Stimulated activated CD4-positive, alpha-beta T cell treated with anti-CD3 and anti-CD28 coated beads, Interleukin-1b, Interleukin-23, amount 100 ng/mL, for 4 hours (primary cell): ENCODE data around the gene ITGA6.
"Not testable (repeated sequence)": the region's sequence is repeated elsewhere in the genome, so short reads cannot be mapped to it uniquely, and the experiment has no call there.

ENCODE experiments used
- DNase-seq, 2 donors: peaks; one replicate each; pipeline ENCODE4 v3.0.0-alpha.2; 2020; ENCODE audit warnings: low read depth in 2 of 2

Gene ITGA6

DNA sequence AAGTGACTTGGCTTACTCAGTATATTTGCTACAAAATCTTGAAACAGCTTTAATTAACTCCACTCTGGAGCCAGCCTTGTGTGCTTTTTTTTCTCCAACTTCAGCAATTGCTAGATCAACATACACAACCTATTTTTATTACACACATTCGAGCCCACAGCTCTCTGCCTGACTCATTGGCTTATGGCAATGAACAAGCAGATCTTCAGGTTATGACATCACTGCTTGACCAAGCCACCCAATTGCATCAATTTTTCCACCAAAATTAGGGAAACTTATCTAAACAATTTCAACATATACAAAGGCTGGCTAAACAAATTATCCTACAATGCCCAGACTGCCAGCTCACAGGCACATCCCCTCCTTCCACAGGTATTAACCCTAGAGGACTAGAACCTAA, 88.9 kb downstream of the ITGA6 start:
- no peak for DNase-seq

DNA sequence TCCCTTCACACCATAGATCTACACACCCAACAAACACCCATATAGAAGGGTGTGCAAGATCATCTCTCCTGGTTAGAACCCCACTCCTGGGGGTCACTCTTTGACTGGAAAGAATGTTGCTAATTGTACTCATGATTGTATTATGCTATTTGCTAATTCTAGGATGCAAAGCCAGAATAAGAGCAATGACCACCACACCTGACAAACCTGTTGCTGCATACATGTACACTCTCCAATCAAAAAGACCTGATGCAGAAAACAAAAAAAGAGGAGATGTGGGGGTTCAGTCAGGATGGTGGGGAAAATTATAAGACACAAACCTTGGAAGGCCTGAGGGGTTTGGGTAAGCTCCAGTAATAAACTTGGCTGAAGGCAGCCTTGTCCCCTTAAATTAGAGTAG, 91.6 kb downstream of the ITGA6 start:
- no peak for DNase-seq

DNA sequence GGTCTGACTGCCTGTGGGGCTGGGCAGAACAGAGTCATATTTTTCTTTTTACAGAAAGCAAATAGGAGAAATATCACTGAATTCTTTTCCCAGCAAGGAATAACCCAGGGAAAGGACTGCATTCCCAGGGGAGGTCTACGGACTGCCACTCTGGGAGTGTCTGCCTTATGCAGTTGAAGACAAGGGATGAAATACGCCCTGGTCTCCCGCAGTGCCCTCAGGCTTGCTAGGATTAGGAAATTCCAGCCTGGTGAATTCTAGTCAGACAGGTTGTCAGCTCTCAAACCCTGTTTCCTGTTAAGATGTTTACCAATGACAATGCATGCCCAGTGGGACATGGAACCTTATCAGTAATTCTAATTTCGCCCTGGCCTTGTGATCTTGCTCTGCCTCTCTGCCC, 98.2 kb downstream of the ITGA6 start:
- DNase-seq = no peak

DNA sequence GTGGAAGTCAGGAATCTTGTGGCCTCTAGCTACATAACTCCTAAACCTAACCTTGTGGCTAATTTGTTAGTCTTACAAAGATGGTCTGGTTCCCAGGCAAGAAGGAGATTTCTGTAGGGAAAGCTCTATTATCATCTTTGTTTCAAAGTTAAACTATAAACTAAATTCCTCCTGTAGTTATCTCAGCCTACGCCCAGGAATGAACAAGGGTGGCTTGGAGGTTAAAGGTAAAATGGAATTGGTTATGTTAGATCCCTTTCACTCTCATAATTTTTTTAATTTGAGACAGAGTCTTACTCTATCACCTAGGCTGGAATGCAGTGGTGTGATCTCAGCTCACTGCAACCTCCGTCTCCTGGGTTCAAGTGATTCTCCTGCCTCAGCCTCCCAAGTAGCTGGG, 103.9 kb downstream of the ITGA6 start:
- no peak for DNase-seq

DNA sequence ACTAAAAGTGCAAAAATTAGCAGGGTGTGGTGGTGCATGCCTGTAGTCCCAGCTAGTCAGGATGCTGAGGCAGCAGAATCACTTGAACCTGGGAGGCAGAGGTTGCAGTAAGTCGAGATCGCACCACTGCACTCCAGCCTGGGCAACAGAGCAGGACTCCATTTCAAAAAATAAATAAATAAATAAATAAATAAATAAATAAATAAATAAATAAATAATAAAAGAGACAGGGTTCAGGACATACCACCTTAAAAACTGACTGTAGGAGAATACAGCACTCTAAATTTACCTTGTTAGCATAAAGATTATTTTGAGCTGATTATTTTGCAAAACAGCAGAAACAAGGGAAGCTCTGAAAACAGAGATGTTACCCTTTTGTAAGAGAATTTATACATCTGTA, 105.1 kb downstream of the ITGA6 start:
- not testable (repeated sequence) for DNase-seq

DNA sequence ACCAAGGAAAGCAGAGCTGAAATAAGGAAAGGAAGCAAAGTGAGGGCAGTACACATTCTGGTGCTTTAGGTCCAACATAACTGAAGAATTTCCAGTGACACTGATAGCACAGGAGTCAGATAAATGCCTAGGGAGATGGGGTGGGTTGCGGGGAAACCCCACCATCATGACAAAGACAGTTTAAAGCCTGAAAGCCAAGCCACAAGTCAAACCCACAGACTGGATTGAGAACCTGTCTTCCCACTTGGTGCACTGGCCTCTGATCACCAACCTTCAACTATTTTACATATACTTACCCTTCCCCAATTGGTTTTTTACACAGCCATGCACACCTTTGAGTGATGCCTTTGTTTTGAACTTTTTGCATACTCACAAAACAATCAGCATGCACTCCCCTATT, 106.3 kb downstream of the ITGA6 start:
- no peak for DNase-seq

DNA sequence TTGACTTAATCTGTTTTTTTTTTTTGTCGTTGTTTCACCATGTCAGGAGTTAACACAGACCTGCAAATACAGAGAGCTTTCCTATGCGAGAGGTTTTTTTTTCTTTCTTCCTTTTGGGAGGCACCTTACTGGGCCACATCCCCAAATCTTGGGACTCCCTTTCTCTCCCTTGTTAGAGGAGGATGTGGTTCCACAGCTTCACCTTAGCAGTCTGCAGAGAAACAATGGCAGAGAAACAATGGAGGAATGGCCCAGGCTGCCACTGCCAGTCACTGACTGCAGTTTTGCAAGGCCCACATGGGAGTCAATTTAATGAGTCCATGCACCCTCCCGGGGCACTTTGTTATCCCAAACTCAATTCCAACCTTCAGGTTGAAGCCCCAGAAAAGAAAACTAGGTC, 107.7 kb downstream of the ITGA6 start:
- DNase-seq = no peak

DNA sequence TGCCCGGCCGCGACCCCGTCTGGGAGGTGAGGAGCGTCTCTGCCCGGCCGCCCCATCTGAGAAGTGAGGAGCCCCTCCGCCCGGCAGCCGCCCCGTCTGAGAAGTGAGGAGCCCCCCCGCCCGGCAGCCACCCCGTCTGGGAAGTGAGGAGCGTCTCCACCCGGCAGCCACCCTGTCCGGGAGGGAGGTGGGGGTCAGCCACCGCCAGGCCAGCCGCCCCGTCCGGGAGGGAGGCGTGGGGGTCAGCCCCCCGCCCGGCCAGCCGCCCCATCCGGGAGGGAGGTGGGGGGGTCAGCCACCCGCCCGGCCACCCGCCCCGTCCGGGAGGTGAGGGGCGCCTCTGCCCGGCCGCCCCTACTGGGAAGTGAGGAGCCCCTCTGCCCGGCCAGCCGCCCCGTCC, 110.5 kb downstream of the ITGA6 start:
- not testable (repeated sequence) for DNase-seq

DNA sequence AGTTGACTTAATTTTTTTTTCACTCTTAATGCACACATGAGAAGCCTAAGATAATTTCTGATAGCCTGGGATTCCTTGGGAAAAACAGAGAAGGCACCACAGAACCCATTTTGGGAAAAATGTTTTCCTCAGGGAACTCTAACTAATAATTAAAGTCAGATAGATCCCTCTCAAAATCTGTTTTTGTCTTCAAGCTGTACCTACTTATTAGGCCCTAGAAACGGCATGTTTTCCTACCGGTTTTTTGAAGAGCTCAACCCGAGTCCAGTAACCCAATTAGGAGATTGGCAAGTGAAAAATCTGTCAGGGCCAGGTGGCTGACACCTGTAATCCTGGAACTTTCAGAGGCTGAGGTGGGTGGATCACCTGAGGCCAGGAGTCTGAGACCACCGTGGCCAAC, 112.4 kb downstream of the ITGA6 start:
- no peak for DNase-seq

DNA sequence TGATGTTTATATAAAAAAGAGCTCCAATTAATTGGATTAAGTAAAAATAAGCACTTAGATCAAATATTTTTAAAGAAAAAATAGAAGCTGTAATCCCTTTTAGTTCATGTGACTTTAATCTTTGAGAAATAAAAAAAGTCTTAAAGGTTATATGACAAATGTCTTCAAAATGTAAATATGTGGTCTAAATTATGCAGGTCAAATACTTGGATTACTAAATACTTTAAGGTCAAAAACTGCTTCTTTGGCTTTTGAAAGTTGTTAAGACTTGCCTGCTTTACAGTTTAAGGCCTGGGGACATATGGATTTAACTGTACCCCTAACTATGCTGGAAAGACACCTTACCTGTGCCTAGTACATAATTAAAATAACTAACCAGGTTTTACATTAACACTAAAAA, 113.0 kb downstream of the ITGA6 start:
- DNase-seq = no peak

DNA sequence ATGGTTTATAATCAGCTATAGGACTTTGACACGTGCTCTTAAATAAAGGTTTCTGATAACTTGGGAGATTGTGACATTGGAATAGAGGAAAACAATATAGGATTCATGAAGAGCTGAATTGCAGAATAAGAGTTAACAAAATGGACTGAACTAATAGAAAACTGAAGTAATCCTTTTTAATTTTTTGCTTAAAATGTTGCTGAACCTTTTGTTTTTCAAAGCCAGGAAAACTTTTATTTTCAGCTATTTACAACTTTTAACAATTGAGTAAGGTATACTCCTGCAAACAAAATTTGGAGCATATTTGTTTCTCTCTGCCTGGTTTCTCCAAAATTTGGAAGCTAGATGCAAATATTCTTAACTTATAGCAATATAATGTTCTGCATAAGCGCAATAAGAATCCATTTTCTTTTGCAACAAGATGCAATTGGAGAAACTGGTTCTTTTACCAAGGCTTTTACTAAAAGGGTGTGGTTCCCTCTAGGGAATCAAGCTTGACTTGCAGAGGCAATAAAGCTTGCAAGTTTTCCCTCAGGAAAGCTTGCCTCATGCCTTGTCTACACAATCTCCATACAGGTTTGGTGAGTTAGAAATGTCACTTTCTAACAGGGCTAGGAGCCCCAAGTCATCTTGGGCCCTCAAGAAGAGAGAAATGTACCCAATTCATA, 118.2 kb downstream of the ITGA6 start:
- no peak for DNase-seq

DNA sequence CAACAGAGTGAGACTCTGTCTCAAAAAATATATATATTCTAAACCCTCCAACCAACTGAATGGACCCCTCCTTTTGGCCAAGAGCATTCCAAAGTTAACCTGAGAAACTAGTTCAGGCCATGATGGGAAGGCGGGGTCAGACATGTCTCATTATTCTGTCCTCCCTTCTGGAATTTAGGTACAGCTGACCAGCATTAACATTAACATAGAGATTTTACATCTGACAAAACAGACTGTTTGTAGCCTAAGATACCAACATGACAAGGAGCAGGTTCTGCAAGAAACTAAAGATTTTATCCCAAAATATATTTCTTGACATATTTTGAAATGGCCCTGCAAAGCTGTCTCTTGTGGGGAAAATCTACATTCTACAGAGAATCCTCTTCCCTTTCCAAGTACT, 121.7 kb downstream of the ITGA6 start:
- no peak for DNase-seq

DNA sequence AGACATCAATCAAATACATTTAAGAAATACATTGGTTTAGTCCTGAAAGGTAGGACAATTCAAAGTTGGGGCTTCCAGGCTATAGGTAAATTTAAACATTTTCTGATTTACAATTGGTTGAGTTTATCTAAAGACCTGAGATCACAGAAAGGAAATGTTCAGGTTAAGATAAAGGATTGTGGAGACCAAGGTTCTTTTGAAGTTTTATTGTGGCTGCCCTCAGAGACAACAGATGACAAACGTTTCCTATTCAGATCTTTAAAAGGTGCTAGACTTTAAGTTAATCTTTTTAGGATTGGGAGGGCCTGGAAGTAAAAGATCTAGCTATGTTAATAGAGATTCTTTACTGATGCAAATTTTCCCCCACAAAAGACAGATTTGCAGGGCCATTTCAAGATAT, 122.4 kb downstream of the ITGA6 start:
- DNase-seq = not testable (repeated sequence)

DNA sequence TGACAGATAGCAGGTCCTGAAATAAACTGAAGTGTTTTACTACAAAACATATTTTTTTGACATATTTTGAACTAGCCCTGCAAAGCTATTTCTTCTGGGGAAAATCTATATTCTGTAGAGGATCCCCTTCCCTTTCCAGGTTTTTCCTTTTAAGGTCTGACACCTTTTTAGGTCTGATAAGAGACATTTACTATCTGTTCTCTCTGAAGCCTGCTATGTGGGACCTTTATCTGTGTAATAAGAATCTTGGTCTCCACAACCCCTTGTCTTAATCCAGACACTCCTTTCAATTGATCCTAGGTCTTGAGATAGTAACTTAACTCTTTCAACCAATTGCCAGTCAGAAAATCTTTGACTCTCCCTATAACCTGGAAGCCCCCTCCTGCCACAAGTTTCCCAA, 123.0 kb downstream of the ITGA6 start:
- no peak for DNase-seq

DNA sequence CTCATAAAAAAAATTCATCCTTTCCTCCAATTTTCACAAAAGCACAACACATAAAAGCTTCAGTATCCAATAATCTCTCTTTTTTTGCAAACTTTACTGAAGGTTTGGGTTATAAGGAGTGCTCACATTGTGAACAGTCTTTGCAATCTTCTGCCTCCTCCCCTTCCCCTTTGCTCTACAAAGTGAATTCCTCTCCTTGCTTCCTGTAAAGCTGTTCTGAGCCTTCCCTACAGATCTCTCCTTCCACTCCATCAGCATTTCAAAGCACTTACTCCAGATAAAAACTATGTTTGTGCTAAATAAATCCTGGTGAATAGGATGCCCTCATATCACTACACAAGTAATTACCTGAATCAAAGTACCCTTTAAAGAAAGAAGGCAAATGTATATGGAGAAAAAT, 123.9 kb downstream of the ITGA6 start:
- no peak for DNase-seq

DNA sequence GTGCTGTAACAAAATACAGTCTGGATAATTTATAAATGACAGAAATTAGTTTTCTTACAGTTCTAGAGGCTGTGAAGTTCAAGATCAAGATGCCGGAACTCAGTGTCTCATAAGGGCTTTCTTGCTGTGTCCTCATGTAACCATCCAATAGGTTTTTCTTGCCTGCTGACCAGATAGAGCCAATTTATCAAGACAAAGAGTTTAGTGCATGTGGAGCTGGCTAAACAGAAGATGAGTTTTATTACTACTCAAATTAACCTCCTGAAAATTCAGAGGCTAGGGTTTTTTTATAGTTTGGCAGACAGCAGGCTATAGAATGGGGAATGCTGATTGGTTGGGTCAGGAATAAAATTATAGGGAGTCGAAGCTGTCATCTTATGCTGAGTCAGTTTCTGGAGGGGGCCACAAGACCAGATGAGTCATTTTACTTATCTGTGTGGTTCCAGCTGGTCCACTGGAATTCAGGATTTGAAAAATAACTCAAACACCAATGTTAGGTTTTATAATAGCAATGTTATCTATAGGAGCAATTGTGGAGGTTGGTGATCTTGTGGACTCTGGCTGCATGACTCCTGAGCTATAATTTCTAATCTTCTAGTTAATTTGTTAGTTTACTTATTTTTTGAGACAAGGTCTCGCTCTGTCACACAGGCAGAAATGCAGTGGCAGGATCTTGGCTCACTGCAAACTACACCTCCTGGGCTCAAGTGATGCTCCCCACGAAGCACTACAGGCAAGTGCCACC, 125.3 kb downstream of the ITGA6 start:
- DNase-seq = no peak

DNA sequence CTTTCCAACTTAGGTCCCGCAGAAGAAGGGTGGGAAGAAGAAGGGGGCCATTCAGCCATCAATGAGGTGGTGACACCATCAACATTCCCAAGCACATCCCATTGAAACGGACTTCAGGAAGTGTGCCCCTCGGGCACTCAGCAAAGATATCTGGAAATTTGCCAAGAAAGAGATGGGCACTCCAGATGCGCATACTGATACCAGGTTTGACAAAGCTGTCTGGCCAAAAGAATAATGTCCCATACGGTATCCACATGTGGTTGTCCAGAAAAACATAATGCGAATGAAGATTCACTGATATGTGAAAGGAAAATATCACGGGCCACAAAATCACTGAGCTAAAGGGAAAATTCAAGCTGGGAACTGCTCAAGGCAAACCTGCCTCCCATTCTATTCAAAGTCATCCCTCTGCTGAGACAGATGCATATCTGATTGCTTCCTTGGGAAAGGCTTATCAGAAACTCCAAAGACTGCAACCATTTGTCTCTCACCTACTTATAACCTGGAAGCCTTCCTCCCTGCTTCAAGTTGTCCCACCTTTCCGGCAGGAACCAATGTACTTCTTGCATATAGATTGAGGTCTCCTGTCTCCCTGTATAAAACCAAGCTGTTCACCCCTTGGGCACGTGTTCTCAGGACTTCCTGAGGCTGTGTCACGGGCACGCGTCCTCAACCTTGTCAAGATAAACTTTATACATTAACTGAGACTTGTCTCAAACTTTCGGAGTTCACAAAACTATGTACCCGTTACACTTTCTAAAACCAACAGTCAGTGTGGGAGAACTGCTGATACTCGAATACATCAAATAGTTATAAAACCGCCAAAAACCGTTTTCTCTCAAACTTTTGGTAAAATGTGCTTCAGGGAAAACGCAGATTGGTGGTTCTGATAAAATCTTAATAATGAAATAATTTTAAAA, 127.2 kb downstream of the ITGA6 start:
- DNase-seq = no peak

DNA sequence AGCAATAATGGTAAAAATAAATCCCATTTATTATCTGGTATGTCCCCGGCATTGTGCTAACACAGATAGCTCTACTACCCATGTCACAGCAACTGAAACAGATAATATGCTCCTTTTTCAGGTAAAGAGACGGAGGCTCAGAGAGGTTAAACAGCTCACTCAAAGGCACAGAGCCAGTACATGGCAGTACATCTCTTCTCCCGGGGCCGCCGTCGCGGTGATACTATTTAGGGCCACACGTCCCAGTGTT, 127.8 kb downstream of the ITGA6 start:
- DNase-seq = no peak
